ENCODE results near the gene LAMC2.

DNA sequence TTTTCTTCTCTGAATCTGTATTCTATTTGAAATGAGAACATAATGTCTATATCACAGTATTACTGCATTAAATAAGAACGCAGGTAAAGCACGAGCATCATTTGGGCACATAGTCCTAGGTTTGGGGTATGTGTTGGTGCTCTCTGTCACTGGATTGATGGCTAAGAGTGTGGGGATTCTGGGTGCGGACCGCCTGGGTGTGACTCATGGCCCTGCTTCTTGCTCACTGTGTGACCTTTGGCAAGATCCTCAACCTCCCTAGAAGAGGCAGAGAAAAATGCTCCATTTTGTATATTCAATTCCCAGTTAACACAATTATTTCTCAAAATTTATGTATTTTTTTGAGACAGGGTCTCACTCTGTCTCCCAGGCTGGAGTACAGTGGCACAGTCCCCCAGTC lies 99.7 kb downstream of the LAMC2 start:
- TF ChIP-seq, protein P1, sequence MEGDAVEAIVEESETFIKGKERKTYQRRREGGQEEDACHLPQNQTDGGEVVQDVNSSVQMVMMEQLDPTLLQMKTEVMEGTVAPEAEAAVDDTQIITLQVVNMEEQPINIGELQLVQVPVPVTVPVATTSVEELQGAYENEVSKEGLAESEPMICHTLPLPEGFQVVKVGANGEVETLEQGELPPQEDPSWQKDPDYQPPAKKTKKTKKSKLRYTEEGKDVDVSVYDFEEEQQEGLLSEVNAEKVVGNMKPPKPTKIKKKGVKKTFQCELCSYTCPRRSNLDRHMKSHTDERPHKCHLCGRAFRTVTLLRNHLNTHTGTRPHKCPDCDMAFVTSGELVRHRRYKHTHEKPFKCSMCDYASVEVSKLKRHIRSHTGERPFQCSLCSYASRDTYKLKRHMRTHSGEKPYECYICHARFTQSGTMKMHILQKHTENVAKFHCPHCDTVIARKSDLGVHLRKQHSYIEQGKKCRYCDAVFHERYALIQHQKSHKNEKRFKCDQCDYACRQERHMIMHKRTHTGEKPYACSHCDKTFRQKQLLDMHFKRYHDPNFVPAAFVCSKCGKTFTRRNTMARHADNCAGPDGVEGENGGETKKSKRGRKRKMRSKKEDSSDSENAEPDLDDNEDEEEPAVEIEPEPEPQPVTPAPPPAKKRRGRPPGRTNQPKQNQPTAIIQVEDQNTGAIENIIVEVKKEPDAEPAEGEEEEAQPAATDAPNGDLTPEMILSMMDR (conservative IDR thresholded peaks at IDR 0.05 in 1 of 2, IDR thresholded peaks at IDR 0.05 in 1 of 2; ENCODE audit: low read depth in 1 of 2, low read length in 2 of 2), result no peak
- no peak for TF ChIP-seq EZH2 (IDR thresholded peaks at IDR 0.05; ENCODE audit: low read length, missing control alignments)
